CMK (cell line): ENCODE measurements around the gene HTR1D.

ENCODE experiments used
- DNase-seq: peaks from one replicate; pipeline ENCODE4 v3.0.0-alpha.2; 2010; ENCODE audit warnings: low read depth

Gene HTR1D

DNA sequence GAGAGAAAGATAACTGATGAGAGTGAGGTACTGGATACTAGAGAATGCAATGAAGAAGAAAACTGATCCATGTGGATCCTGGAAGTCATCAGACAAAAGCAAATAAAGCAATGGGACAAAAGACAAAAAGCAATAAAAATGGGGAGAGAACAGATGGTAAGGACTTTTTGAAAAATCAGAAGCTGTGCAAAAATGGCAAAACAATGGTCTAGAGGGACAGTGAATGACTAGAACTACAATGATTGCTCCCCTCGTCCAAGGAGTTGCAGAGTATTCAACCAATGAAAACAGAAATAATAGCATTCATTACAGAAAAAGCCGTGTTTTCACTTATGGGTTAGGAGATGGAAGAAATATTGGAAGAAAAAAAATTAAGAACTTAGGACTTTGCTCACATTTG is 67.2 kb downstream of the HTR1D start:
- DNase-seq = no peak

DNA sequence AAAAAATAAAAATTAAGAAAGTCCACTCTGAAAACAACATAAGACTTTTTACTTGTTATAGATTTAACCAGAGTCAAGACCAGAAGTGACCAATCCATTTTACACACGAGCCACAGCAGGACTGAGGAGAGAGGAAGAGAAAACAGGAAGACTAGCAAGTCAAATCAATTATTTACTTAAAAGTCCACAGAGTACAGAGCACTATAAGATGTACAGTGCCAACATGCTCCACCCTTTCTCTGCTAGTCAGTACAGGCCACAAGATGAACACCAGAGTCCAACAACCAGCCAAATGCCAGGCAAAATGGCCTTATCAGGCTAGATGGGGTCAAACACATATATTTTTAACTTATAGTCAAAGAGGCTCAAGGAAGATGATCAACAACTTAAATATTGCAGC is 68.2 kb downstream of the HTR1D start:
- no peak for DNase-seq

DNA sequence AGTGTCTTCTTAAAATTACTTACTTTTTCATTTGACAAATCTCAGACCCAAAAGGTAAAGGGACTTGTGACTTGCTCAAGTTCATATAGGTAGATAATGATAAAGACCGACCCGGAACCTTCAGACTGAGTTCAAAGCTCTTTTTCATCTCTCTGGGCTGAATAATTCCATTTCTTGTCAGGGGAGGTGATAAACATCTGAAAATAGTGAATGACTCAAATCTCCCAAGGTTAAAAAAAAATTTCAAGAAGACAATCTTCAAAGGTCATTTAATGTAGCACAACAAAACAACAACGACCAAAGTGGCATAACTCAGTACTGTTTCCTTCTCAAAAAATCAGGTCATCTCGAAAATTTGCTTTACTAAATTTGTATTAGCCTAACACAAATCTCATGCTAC is 69.2 kb downstream of the HTR1D start:
- DNase-seq = no peak
